Keratinocyte (primary cell): ENCODE results near the gene EIF3J.

Experiments
- EZH2 ChIP-seq: IDR thresholded peaks from one replicate; pipeline ENCODE4 v1.6.1; 2012; ENCODE audit warnings: inconsistent platforms, mild to moderate bottlenecking, low read length, moderate library complexity
- TF ChIP-seq, protein P1 (sequence below), 3 experiments: IDR thresholded peaks in 1 of 3; conservative IDR thresholded peaks in 1 of 3; optimal IDR thresholded peaks in 1 of 3; 2 replicates in 2 of 3; 3 replicates in 1 of 3; pipeline versions ENCODE3 to v1.5.1; 2011; ENCODE audit warnings: low read length in 3 of 3, mild to moderate bottlenecking in 3 of 3, moderate library complexity in 2 of 3, control low read depth in 1 of 3, inconsistent platforms in 1 of 3; ENCODE audit not compliant: insufficient read depth in 2 of 3; ENCODE audit errors: extremely low read depth in 1 of 3

DNA sequence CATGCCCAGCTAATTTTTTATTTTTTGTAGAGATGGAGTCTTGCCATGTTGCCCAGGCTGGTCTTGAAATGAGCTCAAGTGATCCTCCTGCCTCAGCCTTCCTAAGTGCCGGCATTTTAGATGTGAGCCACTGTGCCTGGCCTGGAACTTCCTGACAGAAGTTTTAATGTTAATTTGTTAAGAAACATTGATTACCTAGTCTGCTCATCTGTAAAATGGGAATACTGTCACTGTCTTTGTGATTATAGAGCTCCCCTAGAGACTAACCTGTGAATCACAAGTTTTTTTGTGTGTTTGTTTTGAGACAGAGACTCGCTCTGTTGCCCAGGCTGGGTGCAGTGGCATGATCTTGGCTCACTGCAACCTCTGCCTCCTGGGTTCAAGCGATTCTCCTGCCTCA, 4.3 kb upstream of the EIF3J start:
- TF ChIP-seq, protein P1, sequence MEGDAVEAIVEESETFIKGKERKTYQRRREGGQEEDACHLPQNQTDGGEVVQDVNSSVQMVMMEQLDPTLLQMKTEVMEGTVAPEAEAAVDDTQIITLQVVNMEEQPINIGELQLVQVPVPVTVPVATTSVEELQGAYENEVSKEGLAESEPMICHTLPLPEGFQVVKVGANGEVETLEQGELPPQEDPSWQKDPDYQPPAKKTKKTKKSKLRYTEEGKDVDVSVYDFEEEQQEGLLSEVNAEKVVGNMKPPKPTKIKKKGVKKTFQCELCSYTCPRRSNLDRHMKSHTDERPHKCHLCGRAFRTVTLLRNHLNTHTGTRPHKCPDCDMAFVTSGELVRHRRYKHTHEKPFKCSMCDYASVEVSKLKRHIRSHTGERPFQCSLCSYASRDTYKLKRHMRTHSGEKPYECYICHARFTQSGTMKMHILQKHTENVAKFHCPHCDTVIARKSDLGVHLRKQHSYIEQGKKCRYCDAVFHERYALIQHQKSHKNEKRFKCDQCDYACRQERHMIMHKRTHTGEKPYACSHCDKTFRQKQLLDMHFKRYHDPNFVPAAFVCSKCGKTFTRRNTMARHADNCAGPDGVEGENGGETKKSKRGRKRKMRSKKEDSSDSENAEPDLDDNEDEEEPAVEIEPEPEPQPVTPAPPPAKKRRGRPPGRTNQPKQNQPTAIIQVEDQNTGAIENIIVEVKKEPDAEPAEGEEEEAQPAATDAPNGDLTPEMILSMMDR (optimal IDR thresholded peaks at IDR 0.05 in 1 of 3, IDR thresholded peaks at IDR 0.05 in 1 of 3, conservative IDR thresholded peaks at IDR 0.05 in 1 of 3; ENCODE audit: extremely low read depth in 1 of 3, insufficient read depth in 2 of 3, low read length in 3 of 3): peak in 1 of 3 experiments; percentile 28
- no peak for TF ChIP-seq EZH2
